Left ventricle myocardium inferior (tissue), 1 donor: ENCODE measurements around the gene NDUFS4. TPM values are rescaled to one million over a fixed set of nuclear protein-coding genes. Genes with fewer than 3 reads are reported as not detected.
"Not testable (repeated sequence)": the region's sequence is repeated elsewhere in the genome, so short reads cannot be mapped to it uniquely, and the experiment has no call there.

Experiments used
- DNase-seq: peaks from one replicate; pipeline ENCODE4 v3.0.0-alpha.2; 2020
- H3K27ac ChIP-seq: fragments of 200-600 bp; replicated peaks from 2 replicates; pipeline ENCODE4 v1.8.0; 2021
- H3K27me3 ChIP-seq: fragments of 200-600 bp; 2 replicates; pipeline ENCODE4 v1.8.0; 2021; ENCODE audit warnings: low read depth
- H3K36me3 ChIP-seq: fragments of 200-600 bp; 2 replicates; pipeline ENCODE4 v1.8.0; 2021
- H3K4me1 ChIP-seq: fragments of 200-600 bp; 2 replicates; pipeline ENCODE4 v1.8.0; 2021
- H3K4me3 ChIP-seq: fragments of 200-600 bp; 2 replicates; pipeline ENCODE4 v1.8.0; 2021; ENCODE audit warnings: mild to moderate bottlenecking, moderate library complexity
- H3K9me3 ChIP-seq: fragments of 200-600 bp; replicated peaks from 2 replicates; pipeline ENCODE4 v1.8.0; 2021
- CTCF ChIP-seq: fragments of 200-600 bp; IDR thresholded peaks from 2 replicates; pipeline ENCODE4 v1.8.0; 2021; ENCODE audit warnings: antibody characterized with exemption, mild to moderate bottlenecking, borderline replicate concordance
- intact Hi-C: fragments of 100-400 bp; cut with micrococcal nuclease; formaldehyde crosslinking; loops from one replicate; pipeline ENCODE4 v1.11.0; 2022
- total RNA-seq: library from RNA; stranded (reverse); fragmentation: NEBNext Ultra II Directional; extraction: Animal tissue kit (Norgen Biotek cat#: 25700); gene quantifications from one replicate; pipeline ENCODE4 v1.2.1, GENCODE V29; 2021
- donor health status: DM: no; HTN: yes; CAD: no; lungs with severe emphysema.

NDUFS4 gene
- total RNA-seq, 1 donor from 2014 or later, result 187 TPM

- Histone ChIP-seq H3K27ac (no peak overlapping the region), H3K36me3 (no peaks in the 10 kb centered on the region), H3K9me3 (no peaks in the 10 kb centered on the region), H3K27me3 (no peaks in the 10 kb centered on the region), H3K4me1 (no peaks in the 10 kb centered on the region), H3K4me3 (no peak overlapping the region)
- intact Hi-C loops, result no loop called here
- DNase-seq, result no peak
- TF ChIP-seq CTCF, result no peak
These were observed 18.6 kb upstream of the NDUFS4 start for GRCh38 chr5:53541859-53542258.

- no peak overlapping the region for H3K27ac ChIP-seq
- no peak for TF ChIP-seq CTCF
- no peaks in the 10 kb centered on the region for H3K4me1 ChIP-seq
- H3K9me3 ChIP-seq, result no peaks in the 10 kb centered on the region
- no peak overlapping the region for H3K4me3 ChIP-seq
- no peaks in the 10 kb centered on the region for H3K27me3 ChIP-seq
- no peak for DNase-seq
- intact Hi-C loops, result no loop called here
- H3K36me3 ChIP-seq, result no peaks in the 10 kb centered on the region
These were observed 17.5 kb upstream of the NDUFS4 start for GRCh38 chr5:53542926-53543325.

- Histone ChIP-seq H3K4me3 (no peak overlapping the region), H3K27ac (no peak overlapping the region), H3K4me1 (no peaks in the 10 kb centered on the region), H3K9me3 (no peaks in the 10 kb centered on the region), H3K27me3 (no peaks in the 10 kb centered on the region), H3K36me3 (no peaks in the 10 kb centered on the region)
- intact Hi-C loops, result no loop called here
- no peak for DNase-seq
- TF ChIP-seq CTCF, result no peak
These were observed 17.0 kb upstream of the NDUFS4 start for GRCh38 chr5:53543401-53543800.

GRCh38 chr5:53545744-53546143 is 14.7 kb upstream of the NDUFS4 start:
- TF ChIP-seq CTCF, result no peak
- Histone ChIP-seq H3K4me1 (no peaks in the 10 kb centered on the region), H3K27me3 (no peaks in the 10 kb centered on the region), H3K27ac (no peak overlapping the region), H3K9me3 (no peaks in the 10 kb centered on the region), H3K4me3 (no peak overlapping the region), H3K36me3 (no peaks in the 10 kb centered on the region)
- intact Hi-C loops, result no loop called here
- DNase-seq, result no peak

GRCh38 chr5:53547226-53547625 is 13.2 kb upstream of the NDUFS4 start:
- H3K4me1 ChIP-seq, result no peaks in the 10 kb centered on the region

GRCh38 chr5:53548501-53548900 is 11.9 kb upstream of the NDUFS4 start:
- H3K27ac ChIP-seq, H3K4me3 ChIP-seq, intact Hi-C loops, H3K36me3 ChIP-seq, H3K27me3 ChIP-seq, DNase-seq, H3K9me3 ChIP-seq, H3K4me1 ChIP-seq: not testable (repeated sequence)

More at GRCh38 chr5:53547226-53547625, 13.2 kb upstream of the NDUFS4 start:
- no peak overlapping the region for H3K27ac ChIP-seq
- DNase-seq, result no peak
- no peaks in the 10 kb centered on the region for H3K9me3 ChIP-seq
- H3K36me3 ChIP-seq, result no peaks in the 10 kb centered on the region
- H3K4me3 ChIP-seq, result no peak overlapping the region
- intact Hi-C loops, result no loop called here
- H3K27me3 ChIP-seq, result no peaks in the 10 kb centered on the region
- no peak for TF ChIP-seq CTCF
